Psoas muscle (tissue), 8 donors: Measurements from ENCODE around the gene GALNT5. TPM values are rescaled to one million over a fixed set of nuclear protein-coding genes. Genes with fewer than 3 reads are reported as not detected.

Source experiments
- ATAC-seq, 4 donors: fragments of 200-7000 bp; cut with Tn5 transposase; one replicate each; pipeline ENCODE4 v1.9.1; 2020; ENCODE audit warnings: moderate library complexity in 3 of 4, mild to moderate bottlenecking in 2 of 4
- DNase-seq, 2 donors: peaks; one replicate each; pipeline ENCODE4 v3.0.0-alpha.2; 2020
- H3K27ac ChIP-seq: fragments of 200-600 bp; one replicate; pipeline ENCODE4 v1.8.0; 2022
- H3K27me3 ChIP-seq, 3 donors: fragments of 200-600 bp in 1 of 3; one replicate each; pipeline versions ENCODE4 v1.6.1 to v1.8.0; 2013 to 2022; ENCODE audit warnings: low read length in 2 of 3, mild to moderate bottlenecking in 2 of 3, moderate library complexity in 1 of 3; ENCODE audit not compliant: insufficient read depth in 3 of 3
- H3K36me3 ChIP-seq, 2 donors: fragments of 200-600 bp in 1 of 2; one replicate each; pipeline versions ENCODE4 v1.6.1 to v1.8.0; 2013 to 2022; ENCODE audit warnings: low read depth in 1 of 2, mild to moderate bottlenecking in 1 of 2, moderate library complexity in 1 of 2; ENCODE audit not compliant: insufficient read depth in 1 of 2
- H3K4me1 ChIP-seq: fragments of 200-600 bp; one replicate; pipeline ENCODE4 v1.8.0; 2022
- H3K4me3 ChIP-seq: fragments of 200-600 bp; one replicate; pipeline ENCODE4 v1.8.0; 2022; ENCODE audit warnings: mild to moderate bottlenecking
- H3K9me3 ChIP-seq: fragments of 200-600 bp; one replicate; pipeline ENCODE4 v1.8.0; 2022
- WGBS, 3 donors: extraction: QIAGEN DNeasy Blood & Tissue Kit; methylation state at CpG; one replicate each; pipeline versions ENCODE4 v1.1.6 to v1.1.7; 2013; 5-methylcytosine and 5-hydroxymethylcytosine counted together
- intact Hi-C, 2 donors: fragments of 100-400 bp; cut with DNase I; formaldehyde crosslinking; loops; one replicate each; pipeline versions ENCODE4 v1.11.0 to v1.14.2; 2022
- polyA plus RNA-seq, 3 donors: library from polyadenylated mRNA; stranded (reverse); fragments of 200-250 nt; gene quantifications; one replicate each; pipeline ENCODE4 v1.2.3, GENCODE V29; 2013
- total RNA-seq, 4 donors: library from RNA; stranded (reverse); fragmentation: NEBNext Ultra II Directional in 2 of 4; extraction: Animal tissue kit (Norgen Biotek cat#: 25700) in 2 of 4; gene quantifications; one replicate each; pipeline versions ENCODE4 v1.2.1 to v1.2.4, GENCODE V29; 2021 to 2023
- TF ChIP-seq, protein P1 (sequence below): fragments of 200-600 bp; IDR thresholded peaks from one replicate; pipeline ENCODE4 v1.8.0; 2022; ENCODE audit warnings: antibody characterized with exemption
- donor health status: healthy with polysubstance abuse.
- donor health status: DM: no; HTN: no; CAD: no; lungs with moderate emphysema.
- donor health status: Bipolar disorder and iron deficiency.
- donor health status: healthy.
- donor health status: DM: yes; HTN: yes; CAD: no.
- donor health status: DM: no; HTN: no; CAD: no.
- donor health status: DM: no; HTN: no; CAD: no.
- donor health status: DM: yes; HTN: yes; CAD: no.

GALNT5 gene
- total and polyA plus RNA-seq, 7 donors: under 0.01 to 0.06 TPM; not detected in 5

DNA sequence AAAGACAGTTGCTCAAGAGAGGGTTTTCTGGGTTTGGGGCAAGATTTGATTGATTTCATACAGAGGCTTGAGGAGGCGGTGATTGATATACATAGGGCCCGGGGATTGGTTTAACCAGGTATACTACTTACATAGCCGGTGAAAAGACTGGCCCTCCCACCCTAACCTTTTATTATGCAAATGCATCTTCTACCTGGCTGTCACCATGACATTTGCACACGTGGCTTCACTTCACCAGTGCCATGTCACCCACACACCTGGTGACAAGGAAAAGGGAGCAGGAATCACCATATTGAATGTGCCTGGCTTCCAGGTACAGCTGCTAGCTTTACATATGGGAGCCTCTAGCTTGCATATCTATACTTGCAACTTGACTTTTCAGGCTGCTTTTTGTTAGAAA is 58.4 kb downstream of the GALNT5 start:
- ATAC-seq (no peak), DNase-seq (no peak)
- no peaks in the 10 kb centered on the region for H3K9me3 ChIP-seq
- 66 to 71% (median 68%) methylated on average over 4 of the region's 4 CpGs for WGBS, 3 donors
- H3K4me3 ChIP-seq: no peak overlapping the region
- intact Hi-C loops: no loop called here
- no peaks in the 10 kb centered on the region for H3K4me1 ChIP-seq
- H3K36me3 ChIP-seq: no peaks in the 10 kb centered on the region
- no peaks in the 10 kb centered on the region for H3K27me3 ChIP-seq
- H3K27ac ChIP-seq: no peak overlapping the region
- TF ChIP-seq, protein P1, sequence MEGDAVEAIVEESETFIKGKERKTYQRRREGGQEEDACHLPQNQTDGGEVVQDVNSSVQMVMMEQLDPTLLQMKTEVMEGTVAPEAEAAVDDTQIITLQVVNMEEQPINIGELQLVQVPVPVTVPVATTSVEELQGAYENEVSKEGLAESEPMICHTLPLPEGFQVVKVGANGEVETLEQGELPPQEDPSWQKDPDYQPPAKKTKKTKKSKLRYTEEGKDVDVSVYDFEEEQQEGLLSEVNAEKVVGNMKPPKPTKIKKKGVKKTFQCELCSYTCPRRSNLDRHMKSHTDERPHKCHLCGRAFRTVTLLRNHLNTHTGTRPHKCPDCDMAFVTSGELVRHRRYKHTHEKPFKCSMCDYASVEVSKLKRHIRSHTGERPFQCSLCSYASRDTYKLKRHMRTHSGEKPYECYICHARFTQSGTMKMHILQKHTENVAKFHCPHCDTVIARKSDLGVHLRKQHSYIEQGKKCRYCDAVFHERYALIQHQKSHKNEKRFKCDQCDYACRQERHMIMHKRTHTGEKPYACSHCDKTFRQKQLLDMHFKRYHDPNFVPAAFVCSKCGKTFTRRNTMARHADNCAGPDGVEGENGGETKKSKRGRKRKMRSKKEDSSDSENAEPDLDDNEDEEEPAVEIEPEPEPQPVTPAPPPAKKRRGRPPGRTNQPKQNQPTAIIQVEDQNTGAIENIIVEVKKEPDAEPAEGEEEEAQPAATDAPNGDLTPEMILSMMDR: no peak

DNA sequence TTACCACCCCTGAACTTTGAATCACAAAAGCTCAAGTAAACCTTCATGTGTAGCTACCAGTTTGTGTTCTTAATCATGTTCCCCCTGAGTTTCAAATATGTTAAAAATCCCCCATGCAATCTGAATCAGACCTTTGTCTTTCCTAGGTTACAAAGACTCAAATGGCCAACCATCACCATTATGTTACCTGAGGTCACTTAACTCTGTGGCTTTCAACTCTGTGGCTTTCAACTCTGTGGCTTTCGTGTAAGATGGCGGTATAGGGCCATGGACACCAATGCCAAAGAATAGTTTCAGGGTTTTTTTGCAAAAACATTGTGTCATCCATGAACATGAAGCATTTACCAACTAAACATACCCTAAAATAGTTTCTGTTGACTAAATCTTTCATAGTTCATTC is 61.4 kb downstream of the GALNT5 start:
- intact Hi-C loops: no loop called here
- TF ChIP-seq, protein P1: no peak
- H3K27me3 ChIP-seq: no peaks in the 10 kb centered on the region
- ATAC-seq (no peak), DNase-seq (no peak)
- H3K27ac ChIP-seq: no peak overlapping the region
- no peaks in the 10 kb centered on the region for H3K9me3 ChIP-seq
- H3K36me3 ChIP-seq: no peaks in the 10 kb centered on the region
- H3K4me1 ChIP-seq: no peaks in the 10 kb centered on the region
- no peak overlapping the region for H3K4me3 ChIP-seq
- WGBS, 3 donors: 90 to 97% (median 92%) methylated on average over 2 of the region's 2 CpGs

DNA sequence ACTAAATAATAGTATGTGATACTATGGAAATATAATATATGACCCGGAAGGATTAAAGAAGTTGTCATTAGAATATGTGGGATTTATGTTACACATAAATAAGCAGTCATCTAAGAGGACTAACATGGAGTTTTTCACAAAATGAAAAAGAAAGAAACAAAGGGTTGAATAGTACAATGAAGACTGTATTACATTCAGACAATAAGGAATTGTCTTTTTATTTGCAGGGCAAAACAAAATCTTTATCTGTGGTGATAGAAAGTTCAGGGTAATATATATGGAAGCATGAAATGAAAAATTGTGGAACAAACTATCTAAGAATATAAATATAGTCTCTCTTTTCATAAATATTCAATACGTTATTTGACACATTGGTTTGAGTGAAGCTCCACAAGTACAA is 62.3 kb downstream of the GALNT5 start:
- H3K9me3 ChIP-seq: no peaks in the 10 kb centered on the region
- H3K36me3 ChIP-seq: no peaks in the 10 kb centered on the region
- H3K4me1 ChIP-seq: no peaks in the 10 kb centered on the region
- WGBS, 3 donors: 81 to 85% (median 84%) methylated on average over 2 of the region's 2 CpGs
- H3K4me3 ChIP-seq: no peak overlapping the region
- no peak overlapping the region for H3K27ac ChIP-seq
- no peaks in the 10 kb centered on the region for H3K27me3 ChIP-seq
- ATAC-seq (no peak), DNase-seq (no peak)
- TF ChIP-seq, protein P1: no peak
- intact Hi-C loops: no loop called here

DNA sequence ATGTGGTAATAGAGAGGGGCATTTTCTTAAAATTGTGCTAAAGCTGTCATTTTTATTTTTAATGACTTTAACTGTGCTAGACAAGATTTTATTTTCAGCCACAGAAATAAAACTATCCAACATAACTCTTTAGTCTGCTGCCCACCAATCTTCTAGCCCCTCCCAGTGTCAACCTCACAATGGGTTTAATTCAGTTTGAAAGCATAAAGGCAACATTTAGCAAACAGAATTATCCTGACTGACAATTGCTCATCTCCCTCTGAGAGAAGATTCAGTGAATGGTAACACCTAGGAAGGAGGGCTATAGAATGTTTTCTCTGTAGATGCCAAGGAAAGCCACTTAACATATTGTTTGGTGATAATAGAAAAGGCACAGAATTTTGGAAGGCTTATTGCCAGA is 62.9 kb downstream of the GALNT5 start:
- H3K4me3 ChIP-seq: no peak overlapping the region
- intact Hi-C loops: no loop called here
- H3K27me3 ChIP-seq: no peaks in the 10 kb centered on the region
- TF ChIP-seq, protein P1: no peak
- DNase-seq (no peak), ATAC-seq (no peak)
- H3K9me3 ChIP-seq: no peaks in the 10 kb centered on the region
- H3K36me3 ChIP-seq: no peaks in the 10 kb centered on the region
- H3K27ac ChIP-seq: no peak overlapping the region
- H3K4me1 ChIP-seq: no peaks in the 10 kb centered on the region

DNA sequence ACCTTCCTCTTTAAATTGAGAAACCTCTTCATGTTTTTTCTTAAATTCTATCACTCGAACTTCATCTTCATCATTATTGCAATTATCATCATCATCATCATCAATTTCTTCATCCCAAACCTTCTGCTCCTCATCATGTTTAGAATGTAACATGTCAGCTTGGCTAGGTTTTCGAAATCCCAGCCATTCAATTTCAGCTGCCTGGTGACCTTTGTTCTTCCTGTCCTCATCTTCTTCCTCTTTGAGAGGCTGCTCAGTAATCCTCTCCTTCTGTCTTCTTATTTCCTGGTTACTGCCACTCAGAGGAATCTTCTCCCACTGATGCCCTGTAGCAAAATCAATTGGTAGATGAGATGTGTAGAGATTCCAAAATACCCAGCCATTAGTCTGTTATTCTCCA is 64.0 kb downstream of the GALNT5 start:
- intact Hi-C loops: no loop called here
- TF ChIP-seq, protein P1: no peak
- Histone ChIP-seq H3K36me3 (no peaks in the 10 kb centered on the region), H3K4me1 (no peaks in the 10 kb centered on the region), H3K27me3 (no peaks in the 10 kb centered on the region), H3K9me3 (no peaks in the 10 kb centered on the region), H3K27ac (no peak overlapping the region), H3K4me3 (no peak overlapping the region)
- ATAC-seq (no peak), DNase-seq (no peak)
- 61 to 75% (median 71%) methylated on average over 2 of the region's 2 CpGs for WGBS, 3 donors
